NB4 (cell line): Measurements from ENCODE around the gene RIPOR3.

Experiments
- CTCF ChIP-seq: IDR thresholded peaks from one replicate; pipeline ENCODE4 v1.5.1; 2012; ENCODE audit warnings: low read depth, low read length
- MYC ChIP-seq: IDR thresholded peaks from 2 replicates; pipeline ENCODE4 v1.6.1; 2011; ENCODE audit warnings: low read depth, low read length
- POLR2A ChIP-seq: IDR thresholded peaks from 2 replicates; pipeline ENCODE4 v1.6.1; 2011; ENCODE audit warnings: mild to moderate bottlenecking; ENCODE audit not compliant: insufficient read length; ENCODE audit errors: extremely low read depth

GRCh38 chr20:50562262-50562701, 129.1 kb downstream of the RIPOR3 start:
- no peak for TF ChIP-seq CTCF
- TF ChIP-seq POLR2A: no peak
- no peak for TF ChIP-seq MYC
